ENCODE measurements around the gene HCAR1.
"Not testable (repeated sequence)": the region's sequence is repeated elsewhere in the genome, so short reads cannot be mapped to it uniquely, and the experiment has no call there.

The HCAR1 gene

DNA sequence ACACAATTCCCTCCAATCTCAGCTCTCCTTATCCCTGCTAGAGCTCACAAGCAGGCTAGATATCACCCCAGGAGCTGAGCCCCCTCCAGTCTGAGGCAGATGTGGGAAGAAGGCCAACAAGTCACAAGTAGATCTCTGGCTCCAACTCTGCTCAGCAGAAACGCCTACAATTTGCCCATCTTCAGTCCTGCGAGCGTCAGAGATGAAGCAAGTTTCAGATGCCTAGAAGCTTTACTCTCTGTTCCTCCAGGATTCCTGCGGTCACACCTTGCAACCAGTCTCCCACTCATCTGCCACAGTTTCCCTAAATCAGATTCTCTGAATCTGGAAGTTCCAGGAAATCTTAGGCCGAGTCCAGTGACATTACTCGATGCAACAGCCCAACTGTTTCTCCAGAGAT lies 15.4 kb downstream of the HCAR1 start:
- not testable (repeated sequence) for H3K4me3 ChIP-seq (ENCODE audit: low read depth in 1 of 2, low read length in 2 of 2)

DNA sequence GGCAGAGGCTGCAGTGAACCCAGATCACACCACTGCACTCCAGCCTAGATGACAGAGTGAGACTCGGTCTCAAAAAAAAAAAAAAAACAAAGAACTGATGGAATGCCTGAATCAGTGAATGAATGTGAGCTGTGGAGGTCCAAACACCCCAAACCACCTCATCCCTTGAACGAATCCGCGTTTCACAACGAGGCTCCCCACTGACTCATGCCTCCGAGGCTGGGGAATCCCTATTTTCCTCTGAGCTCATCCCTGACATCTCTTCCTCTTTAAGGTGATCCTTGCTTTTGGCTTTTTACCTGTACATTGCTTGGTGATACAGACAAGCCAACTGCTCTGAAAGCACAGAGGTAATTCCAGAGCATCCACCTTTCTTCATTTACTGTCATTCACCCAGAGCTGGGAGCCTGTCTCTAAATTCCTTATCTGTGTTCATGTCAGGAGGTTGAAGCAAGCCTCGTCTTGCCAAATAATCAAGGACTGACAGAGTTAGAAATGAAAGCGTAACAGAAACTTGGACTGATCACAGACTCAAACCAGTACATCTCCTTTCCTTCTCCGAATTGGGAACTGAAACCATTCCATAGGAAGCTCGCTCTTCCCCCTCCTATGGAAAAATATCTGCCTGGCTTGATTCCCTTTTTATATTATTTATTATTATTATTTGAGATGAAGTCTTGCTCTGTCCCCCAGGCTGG lies 17.0 kb downstream of the HCAR1 start:
- H3K27ac ChIP-seq (ENCODE audit: low read length); H3K36me3 ChIP-seq (ENCODE audit: control insufficient read depth in 1 of 2, insufficient read depth in 2 of 2, low read length in 2 of 2); H3K27me3 ChIP-seq (ENCODE audit: low read depth, low read length); H3K9me3 ChIP-seq (ENCODE audit: control insufficient read depth in 1 of 2, low read length in 2 of 2); H3K4me3 ChIP-seq (ENCODE audit: low read depth in 1 of 2, low read length in 2 of 2); H3K4me1 ChIP-seq (ENCODE audit: control insufficient read depth in 1 of 2, insufficient read depth in 2 of 2, low read length in 2 of 2): not testable (repeated sequence)

More for the DNA sequence above, 15.4 kb downstream of the HCAR1 start:
- not testable (repeated sequence) for H3K27ac ChIP-seq (ENCODE audit: low read length); H3K9me3 ChIP-seq (ENCODE audit: control insufficient read depth in 1 of 2, low read length in 2 of 2); H3K36me3 ChIP-seq (ENCODE audit: control insufficient read depth in 1 of 2, insufficient read depth in 2 of 2, low read length in 2 of 2); H3K27me3 ChIP-seq (ENCODE audit: low read depth, low read length); H3K4me1 ChIP-seq (ENCODE audit: control insufficient read depth in 1 of 2, insufficient read depth in 2 of 2, low read length in 2 of 2)

DNA sequence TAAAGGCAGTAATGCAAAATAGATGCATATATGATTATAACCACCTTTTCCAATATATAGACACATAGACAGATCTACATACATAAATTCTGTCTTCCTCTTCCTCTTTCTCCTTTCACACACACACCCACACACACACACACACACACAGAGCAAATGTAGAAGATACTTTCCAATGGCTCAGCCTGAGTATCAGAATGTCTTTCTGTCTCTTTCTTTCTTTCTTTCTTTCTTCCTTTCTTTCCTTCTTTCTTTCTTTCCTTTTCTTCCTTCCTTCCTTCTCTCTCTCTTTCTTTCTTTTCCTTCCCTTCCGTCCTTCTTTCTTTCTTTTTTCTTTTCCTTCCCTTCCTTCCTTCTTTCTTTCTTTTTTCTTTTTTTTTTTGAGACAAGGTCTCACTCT lies 19.4 kb downstream of the HCAR1 start:
- not testable (repeated sequence) for H3K36me3 ChIP-seq (ENCODE audit: control insufficient read depth in 1 of 2, insufficient read depth in 2 of 2, low read length in 2 of 2); H3K9me3 ChIP-seq (ENCODE audit: control insufficient read depth in 1 of 2, low read length in 2 of 2); H3K27ac ChIP-seq (ENCODE audit: low read length)

DNA sequence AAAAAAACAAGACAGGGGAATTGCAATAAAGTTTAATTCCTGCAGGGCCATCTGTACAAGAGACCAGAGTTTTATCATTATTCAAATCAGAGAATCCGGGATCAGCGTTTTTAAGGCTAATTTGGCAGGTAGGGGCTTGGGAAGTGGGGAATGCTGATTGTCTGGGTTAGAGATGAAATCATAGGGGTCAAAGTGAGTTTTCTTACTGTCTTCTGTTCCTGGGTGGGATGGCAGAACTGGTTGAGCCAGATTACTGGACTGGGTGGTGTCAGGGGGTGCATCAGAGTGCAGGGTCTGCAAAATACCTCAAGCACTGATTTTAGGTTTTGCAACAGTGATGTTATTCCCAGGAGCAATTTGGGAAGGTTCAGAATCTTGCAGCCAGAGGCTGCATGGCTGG lies 20.3 kb downstream of the HCAR1 start:
- H3K27ac ChIP-seq (ENCODE audit: low read length); H3K4me3 ChIP-seq (ENCODE audit: low read depth in 1 of 2, low read length in 2 of 2); H3K4me1 ChIP-seq (ENCODE audit: control insufficient read depth in 1 of 2, insufficient read depth in 2 of 2, low read length in 2 of 2); H3K36me3 ChIP-seq (ENCODE audit: control insufficient read depth in 1 of 2, insufficient read depth in 2 of 2, low read length in 2 of 2); H3K27me3 ChIP-seq (ENCODE audit: low read depth, low read length); H3K9me3 ChIP-seq (ENCODE audit: control insufficient read depth in 1 of 2, low read length in 2 of 2): not testable (repeated sequence)

More for the DNA sequence above, 19.4 kb downstream of the HCAR1 start:
- H3K27me3 ChIP-seq (ENCODE audit: low read depth, low read length); H3K4me3 ChIP-seq (ENCODE audit: low read depth in 1 of 2, low read length in 2 of 2); H3K4me1 ChIP-seq (ENCODE audit: control insufficient read depth in 1 of 2, insufficient read depth in 2 of 2, low read length in 2 of 2): not testable (repeated sequence)

DNA sequence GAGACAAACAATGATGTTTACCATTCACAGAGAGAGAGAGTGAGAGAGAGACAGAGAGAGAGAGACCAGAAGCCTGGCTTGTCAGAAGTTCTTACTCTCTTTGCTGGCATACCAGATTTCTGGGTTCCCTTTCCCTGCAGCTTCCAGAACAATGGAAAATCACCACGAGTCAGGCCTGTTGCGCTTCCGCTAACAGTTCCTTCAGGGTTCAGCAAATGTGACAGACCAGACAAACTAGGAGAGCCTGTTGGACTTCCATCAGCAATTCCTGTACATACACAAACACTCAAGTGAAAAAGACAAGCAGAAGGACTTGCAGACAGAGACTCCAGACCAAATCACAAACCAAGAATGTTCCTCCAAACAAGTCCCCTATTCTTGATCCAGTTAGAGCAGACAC lies 21.4 kb downstream of the HCAR1 start:
- H3K27ac ChIP-seq (ENCODE audit: low read length); H3K4me1 ChIP-seq (ENCODE audit: control insufficient read depth in 1 of 2, insufficient read depth in 2 of 2, low read length in 2 of 2); H3K4me3 ChIP-seq (ENCODE audit: low read depth in 1 of 2, low read length in 2 of 2); H3K27me3 ChIP-seq (ENCODE audit: low read depth, low read length); H3K9me3 ChIP-seq (ENCODE audit: control insufficient read depth in 1 of 2, low read length in 2 of 2); H3K36me3 ChIP-seq (ENCODE audit: control insufficient read depth in 1 of 2, insufficient read depth in 2 of 2, low read length in 2 of 2): not testable (repeated sequence)

DNA sequence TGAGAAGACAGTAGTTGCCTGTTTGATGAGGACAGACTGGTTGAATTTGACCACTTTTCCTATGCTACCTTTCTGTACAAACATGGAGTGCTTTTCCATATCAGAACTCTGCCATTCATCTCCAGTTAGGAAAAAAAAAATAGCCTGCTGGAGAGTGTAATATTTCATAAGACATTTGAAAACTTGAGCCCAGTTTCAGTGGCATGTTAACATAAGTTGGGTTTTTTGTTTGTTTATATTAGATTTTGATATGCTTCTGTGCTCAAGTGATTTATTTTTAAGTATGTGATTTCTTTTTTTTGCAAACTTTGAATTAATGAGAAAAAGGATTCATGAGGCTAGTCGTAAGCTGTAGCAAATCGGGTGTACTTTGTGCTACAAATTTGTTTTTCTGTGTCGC lies 26.8 kb downstream of the HCAR1 start:
- not testable (repeated sequence) for H3K27me3 ChIP-seq (ENCODE audit: low read depth, low read length); H3K27ac ChIP-seq (ENCODE audit: low read length); H3K36me3 ChIP-seq (ENCODE audit: control insufficient read depth in 1 of 2, insufficient read depth in 2 of 2, low read length in 2 of 2); H3K4me3 ChIP-seq (ENCODE audit: low read depth in 1 of 2, low read length in 2 of 2); H3K9me3 ChIP-seq (ENCODE audit: control insufficient read depth in 1 of 2, low read length in 2 of 2); H3K4me1 ChIP-seq (ENCODE audit: control insufficient read depth in 1 of 2, insufficient read depth in 2 of 2, low read length in 2 of 2)

DNA sequence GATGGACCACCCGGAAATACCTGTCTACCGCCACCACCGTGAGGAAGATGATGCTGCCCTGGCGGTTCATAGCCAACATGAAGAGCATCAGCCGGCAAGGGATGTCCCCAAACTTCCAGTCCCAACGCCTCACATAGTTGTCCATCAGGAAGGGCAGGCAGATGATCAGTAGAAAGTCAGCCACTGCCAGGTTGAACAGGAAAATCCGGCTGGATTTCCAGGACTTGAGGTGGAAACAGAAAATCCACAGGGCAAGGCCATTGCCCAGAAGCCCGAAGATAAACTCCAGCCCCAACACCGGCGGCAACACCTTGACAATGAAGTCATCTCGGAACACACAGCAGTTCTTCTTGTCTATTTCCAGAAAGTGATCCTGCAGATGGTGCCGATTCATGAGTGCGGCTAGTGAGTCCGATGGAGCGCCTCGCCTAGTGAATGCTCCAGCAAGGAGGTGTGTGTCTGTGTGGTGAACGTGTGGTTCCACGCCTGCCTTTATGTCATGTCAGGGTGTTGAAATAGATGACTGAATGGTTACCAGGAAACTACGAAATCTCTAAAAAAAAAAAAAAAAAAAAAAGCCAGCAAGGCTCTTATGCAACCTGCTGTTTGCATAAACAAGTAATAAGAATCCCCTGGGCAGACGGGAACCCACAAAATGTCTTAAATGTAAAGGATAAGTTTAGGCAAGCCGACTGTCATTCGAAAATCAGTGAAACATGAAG lies 27.6 kb downstream of the HCAR1 start, which contains the start of gene HCAR2:
Gene HCAR2, minus strand, starts transcription at position 468 of the 722 bp plus-strand sequence. Its CDS starts 74 bp downstream, at position 394.
- not testable (repeated sequence) for H3K27ac ChIP-seq (ENCODE audit: low read length); H3K36me3 ChIP-seq (ENCODE audit: control insufficient read depth in 1 of 2, insufficient read depth in 2 of 2, low read length in 2 of 2); H3K27me3 ChIP-seq (ENCODE audit: low read depth, low read length); H3K4me3 ChIP-seq (ENCODE audit: low read depth in 1 of 2, low read length in 2 of 2); H3K9me3 ChIP-seq (ENCODE audit: control insufficient read depth in 1 of 2, low read length in 2 of 2); H3K4me1 ChIP-seq (ENCODE audit: control insufficient read depth in 1 of 2, insufficient read depth in 2 of 2, low read length in 2 of 2)

DNA sequence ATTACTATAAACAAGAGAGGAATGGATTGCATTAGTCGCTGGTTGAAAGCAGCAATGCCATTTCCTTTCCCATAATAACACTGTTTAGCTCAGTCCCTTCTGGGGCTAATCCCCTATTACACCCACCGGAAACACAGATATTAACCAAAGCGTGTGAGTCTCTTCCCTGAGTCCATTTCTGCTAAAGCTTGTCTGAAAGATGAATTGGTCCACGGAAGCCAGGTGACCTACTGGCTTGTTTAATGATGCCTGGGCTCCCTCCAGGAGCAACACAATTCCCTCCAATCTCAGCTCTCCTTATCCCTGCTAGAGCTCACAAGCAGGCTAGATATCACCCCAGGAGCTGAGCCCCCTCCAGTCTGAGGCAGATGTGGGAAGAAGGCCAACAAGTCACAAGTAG lies 29.2 kb downstream of the HCAR1 start:
- not testable (repeated sequence) for H3K4me3 ChIP-seq (ENCODE audit: low read depth in 1 of 2, low read length in 2 of 2); H3K27me3 ChIP-seq (ENCODE audit: low read depth, low read length); H3K27ac ChIP-seq (ENCODE audit: low read length); H3K9me3 ChIP-seq (ENCODE audit: control insufficient read depth in 1 of 2, low read length in 2 of 2); H3K36me3 ChIP-seq (ENCODE audit: control insufficient read depth in 1 of 2, insufficient read depth in 2 of 2, low read length in 2 of 2); H3K4me1 ChIP-seq (ENCODE audit: control insufficient read depth in 1 of 2, insufficient read depth in 2 of 2, low read length in 2 of 2)

DNA sequence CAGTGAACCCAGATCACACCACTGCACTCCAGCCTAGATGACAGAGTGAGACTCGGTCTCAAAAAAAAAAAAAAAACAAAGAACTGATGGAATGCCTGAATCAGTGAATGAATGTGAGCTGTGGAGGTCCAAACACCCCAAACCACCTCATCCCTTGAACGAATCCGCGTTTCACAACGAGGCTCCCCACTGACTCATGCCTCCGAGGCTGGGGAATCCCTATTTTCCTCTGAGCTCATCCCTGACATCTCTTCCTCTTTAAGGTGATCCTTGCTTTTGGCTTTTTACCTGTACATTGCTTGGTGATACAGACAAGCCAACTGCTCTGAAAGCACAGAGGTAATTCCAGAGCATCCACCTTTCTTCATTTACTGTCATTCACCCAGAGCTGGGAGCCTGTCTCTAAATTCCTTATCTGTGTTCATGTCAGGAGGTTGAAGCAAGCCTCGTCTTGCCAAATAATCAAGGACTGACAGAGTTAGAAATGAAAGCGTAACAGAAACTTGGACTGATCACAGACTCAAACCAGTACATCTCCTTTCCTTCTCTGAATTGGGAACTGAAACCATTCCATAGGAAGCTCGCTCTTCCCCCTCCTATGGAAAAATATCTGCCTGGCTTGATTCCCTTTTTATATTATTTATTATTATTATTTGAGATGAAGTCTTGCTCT lies 30.5 kb downstream of the HCAR1 start:
- H3K27me3 ChIP-seq (ENCODE audit: low read depth, low read length); H3K4me1 ChIP-seq (ENCODE audit: control insufficient read depth in 1 of 2, insufficient read depth in 2 of 2, low read length in 2 of 2); H3K9me3 ChIP-seq (ENCODE audit: control insufficient read depth in 1 of 2, low read length in 2 of 2); H3K36me3 ChIP-seq (ENCODE audit: control insufficient read depth in 1 of 2, insufficient read depth in 2 of 2, low read length in 2 of 2); H3K4me3 ChIP-seq (ENCODE audit: low read depth in 1 of 2, low read length in 2 of 2); H3K27ac ChIP-seq (ENCODE audit: low read length): not testable (repeated sequence)

DNA sequence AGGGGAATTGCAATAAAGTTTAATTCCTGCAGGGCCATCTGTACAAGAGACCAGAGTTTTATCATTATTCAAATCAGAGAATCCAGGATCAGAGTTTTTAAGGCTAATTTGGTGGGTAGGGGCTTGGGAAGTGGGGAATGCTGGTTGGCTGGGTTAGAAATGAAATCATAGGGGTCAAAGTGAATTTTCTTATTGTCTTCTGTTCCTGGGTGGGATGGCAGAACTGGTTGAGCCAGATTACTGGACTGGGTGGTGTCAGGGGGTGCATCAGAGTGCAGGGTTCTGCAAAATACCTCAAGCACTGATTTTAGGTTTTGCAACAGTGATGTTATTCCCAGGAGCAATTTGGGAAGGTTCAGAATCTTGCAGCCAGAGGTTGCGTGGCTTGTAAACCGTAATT lies 33.7 kb downstream of the HCAR1 start:
- H3K27ac ChIP-seq (ENCODE audit: low read length); H3K36me3 ChIP-seq (ENCODE audit: control insufficient read depth in 1 of 2, insufficient read depth in 2 of 2, low read length in 2 of 2); H3K4me3 ChIP-seq (ENCODE audit: low read depth in 1 of 2, low read length in 2 of 2); H3K9me3 ChIP-seq (ENCODE audit: control insufficient read depth in 1 of 2, low read length in 2 of 2); H3K4me1 ChIP-seq (ENCODE audit: control insufficient read depth in 1 of 2, insufficient read depth in 2 of 2, low read length in 2 of 2); H3K27me3 ChIP-seq (ENCODE audit: low read depth, low read length): not testable (repeated sequence)

DNA sequence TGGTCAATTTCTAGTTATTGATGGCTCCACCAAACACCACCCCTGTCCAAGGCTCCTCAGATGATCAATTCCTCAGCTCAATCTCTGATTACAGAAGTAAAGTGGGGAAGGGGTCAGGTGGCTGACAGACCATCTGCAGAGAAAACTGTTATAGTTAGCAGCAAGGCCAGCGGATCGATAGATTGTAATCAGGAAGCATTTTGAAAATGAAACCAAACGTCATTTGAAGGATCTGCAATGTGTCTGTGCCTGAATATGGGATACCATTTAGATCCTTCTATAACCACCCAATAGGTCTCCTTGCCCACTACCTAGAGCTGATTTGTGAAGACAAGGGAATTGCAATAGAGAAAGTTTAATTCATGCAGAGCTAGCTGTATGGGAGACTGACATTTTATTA lies 39.1 kb downstream of the HCAR1 start:
- no peaks in the 10 kb centered on the region for H3K9me3 ChIP-seq (ENCODE audit: control insufficient read depth in 1 of 2, low read length in 2 of 2)
- no peaks in the 10 kb centered on the region for H3K4me1 ChIP-seq (ENCODE audit: control insufficient read depth in 1 of 2, insufficient read depth in 2 of 2, low read length in 2 of 2)
- no peaks in the 10 kb centered on the region for H3K27me3 ChIP-seq (ENCODE audit: low read depth, low read length)
- no peak overlapping the region for H3K27ac ChIP-seq (ENCODE audit: low read length)
- no peak overlapping the region for H3K4me3 ChIP-seq (ENCODE audit: low read depth in 1 of 2, low read length in 2 of 2)
- H3K36me3 ChIP-seq (ENCODE audit: control insufficient read depth in 1 of 2, insufficient read depth in 2 of 2, low read length in 2 of 2), result no peaks in the 10 kb centered on the region

Data from muscle layer of duodenum (tissue), 2 donors.